ENCODE measurements around the gene BCAS1.

- TF ChIP-seq POLR2A (IDR thresholded peaks at IDR 0.05; ENCODE audit: low read depth, low read length): no peak
- no peak for TF ChIP-seq POLR2AphosphoS5 (IDR thresholded peaks at IDR 0.05; ENCODE audit: low read depth, low read length)
- no peak for TF ChIP-seq TAF1 (IDR thresholded peaks at IDR 0.05; ENCODE audit: borderline replicate concordance, low read depth, low read length)
These were observed 148.9 kb downstream of the BCAS1 start for GRCh38 chr20:53921443-53921973.

Data from GM12892 (cell line).